SK-N-SH (cell line): ENCODE measurements around the gene ENDOD1. TPM values are rescaled to one million over a fixed set of nuclear protein-coding genes. Genes with fewer than 3 reads are reported as not detected.

ENCODE experiments used
- CTCF ChIA-PET: fragments of 300-600, 350-600 bp; formaldehyde crosslinking; extraction: SDS; loops from one replicate; lab custom pipeline; 2021; lab: Yijun Ruan, JAX
- POLR2A ChIA-PET: fragments of 350-600 bp; sonication (Branson Sonifier 250); formaldehyde crosslinking; extraction: SDS; loops from one replicate; lab custom pipeline; 2020; ENCODE audit warnings: antibody characterized with exemption, inconsistent platforms; lab: Yijun Ruan, JAX
- DNase-seq: peaks from one replicate; pipeline ENCODE4 v3.0.0; 2012
- H2AFZ ChIP-seq: fragments of 200-600 bp; sonication (generic); 2 replicates; pipeline ENCODE4 v1.8.1; 2016; ENCODE audit warnings: antibody characterized with exemption, mild to moderate bottlenecking, low read depth
- H3F3A ChIP-seq: fragments of 200-600 bp; sonication (generic); replicated peaks from 2 replicates; pipeline ENCODE3; 2016; ENCODE audit warnings: antibody characterized with exemption, mild to moderate bottlenecking; ENCODE audit not compliant: insufficient read depth
- H3K27ac ChIP-seq, 2 experiments: fragments of 200-500 bp in 1 of 2; fragments of 200-600 bp in 1 of 2; sonication (Bioruptor generic) in 1 of 2; sonication (generic), shearing (Covaris generic) in 1 of 2; 2 replicates each; pipeline versions ENCODE4 v1.5.1 to v1.6.1; 2014 to 2016; ENCODE audit warnings: low read depth in 2 of 2, inconsistent platforms in 1 of 2, low read length in 1 of 2, mild to moderate bottlenecking in 1 of 2, mixed read lengths in 1 of 2
- H3K27me3 ChIP-seq: fragments of 200-600 bp; sonication (generic), shearing (Covaris generic); 2 replicates; pipeline ENCODE4 v1.6.1; 2016; ENCODE audit warnings: mixed run types; ENCODE audit not compliant: insufficient read depth
- H3K36me3 ChIP-seq, 2 experiments: fragments of 200-500 bp in 1 of 2; fragments of 200-600 bp in 1 of 2; sonication (Bioruptor generic) in 1 of 2; sonication (generic) in 1 of 2; replicated peaks in 1 of 2; 2 replicates each; pipeline versions ENCODE3 to v1.5.1; 2014 to 2016; ENCODE audit warnings: low read length in 1 of 2, mild to moderate bottlenecking in 1 of 2; ENCODE audit not compliant: insufficient read depth in 2 of 2, control insufficient read depth in 1 of 2
- H3K4me1 ChIP-seq, 2 experiments: fragments of 200-500 bp in 1 of 2; fragments of 200-600 bp in 1 of 2; sonication (Bioruptor generic) in 1 of 2; sonication (generic), shearing (Covaris generic) in 1 of 2; 2 replicates each; pipeline versions ENCODE4 v1.5.1 to v1.6.1; 2014 to 2016; ENCODE audit warnings: low read depth in 1 of 2, low read length in 1 of 2, mixed run types in 1 of 2; ENCODE audit not compliant: insufficient read depth in 2 of 2, control insufficient read depth in 1 of 2
- H3K4me2 ChIP-seq: fragments of 200-600 bp; sonication (generic), shearing (Covaris generic); 2 replicates; pipeline ENCODE4 v1.6.1; 2017; ENCODE audit warnings: mixed run types
- H3K4me3 ChIP-seq, 2 experiments: fragments of 200-500 bp in 1 of 2; fragments of 200-600 bp in 1 of 2; sonication (Bioruptor generic) in 1 of 2; sonication (generic), shearing (Covaris generic) in 1 of 2; 2 replicates each; pipeline versions ENCODE4 v1.5.1 to v1.8.1; 2014 to 2016; ENCODE audit warnings: low read depth in 2 of 2, inconsistent platforms in 1 of 2, low read length in 1 of 2, mild to moderate bottlenecking in 1 of 2, mixed read lengths in 1 of 2, moderate library complexity in 1 of 2
- H3K79me2 ChIP-seq: fragments of 200-600 bp; sonication (generic); 2 replicates; pipeline ENCODE4 v1.8.1; 2017; ENCODE audit warnings: mild to moderate bottlenecking; ENCODE audit not compliant: insufficient read depth
- H3K9ac ChIP-seq: fragments of 200-600 bp; sonication (generic); 2 replicates; pipeline ENCODE4 v1.6.1; 2017; ENCODE audit warnings: mixed run types
- H3K9me2 ChIP-seq: fragments of 200-600 bp; sonication (generic); 2 replicates; pipeline ENCODE4 v1.6.1; 2017; ENCODE audit warnings: mixed run types
- H3K9me3 ChIP-seq: fragments of 200-600 bp; sonication (generic); 2 replicates; pipeline ENCODE4 v1.6.1; 2017; ENCODE audit warnings: mixed run types, mild to moderate bottlenecking, moderate library complexity
- H4K20me1 ChIP-seq: fragments of 200-600 bp; sonication (generic); 2 replicates; pipeline ENCODE4 v1.6.1; 2017; ENCODE audit warnings: mild to moderate bottlenecking, mixed run types; ENCODE audit not compliant: insufficient read depth
- CHD2 ChIP-seq: fragments of 150-350 bp; IDR thresholded peaks from 2 replicates; pipeline ENCODE4 v1.6.1; 2018; ENCODE audit warnings: low read length; ENCODE audit not compliant: partially characterized antibody
- CTCF ChIP-seq: fragments of 200-600 bp; sonication (generic); IDR thresholded peaks from 2 replicates; pipeline ENCODE4 v1.6.1; 2017; ENCODE audit warnings: antibody characterized with exemption, mild to moderate bottlenecking, moderate library complexity
- JUND ChIP-seq: IDR thresholded peaks from 2 replicates; pipeline ENCODE4 v1.4.0; 2012
- MAX ChIP-seq: IDR thresholded peaks from 2 replicates; pipeline ENCODE4 v1.4.0; 2012; ENCODE audit warnings: low read depth
- MEF2A ChIP-seq: IDR thresholded peaks from 2 replicates; pipeline ENCODE4 v1.4.0; 2012; ENCODE audit warnings: low read depth, borderline replicate concordance
- MXI1 ChIP-seq: IDR thresholded peaks from 2 replicates; pipeline ENCODE4 v1.6.1; 2012; ENCODE audit warnings: mild to moderate bottlenecking, low read depth, low read length, improper control_type of control experiment
- POLR2AphosphoS5 ChIP-seq: IDR thresholded peaks from 2 replicates; pipeline ENCODE4 v1.6.1; 2012; ENCODE audit warnings: low read depth, low read length
- REST ChIP-seq: IDR thresholded peaks from 2 replicates; pipeline ENCODE4 v1.6.1; 2012; ENCODE audit warnings: mild to moderate bottlenecking, low read depth, low read length, moderate library complexity
- RFX5 ChIP-seq: IDR thresholded peaks from 2 replicates; pipeline ENCODE4 v1.6.1; 2012; ENCODE audit warnings: mild to moderate bottlenecking, improper control_type of control experiment, low read length
- SMC3 ChIP-seq: IDR thresholded peaks from 2 replicates; pipeline ENCODE4 v1.6.1; 2012; ENCODE audit warnings: low read depth, low read length, improper control_type of control experiment
- WGBS: methylation state at CpG from one replicate; pipeline ENCODE4 v1.1.6; 2017; ENCODE audit warnings: low lambda C conversion rate; 5-methylcytosine and 5-hydroxymethylcytosine counted together
- polyA plus RNA-seq, 3 experiments: library from polyadenylated mRNA; depleted of rRNA; stranded (reverse); fragments of >200 nt; gene quantifications; 2 replicates each; pipeline ENCODE4 v1.2.3, GENCODE V29; 2012

The ENDOD1 gene
- polyA plus RNA-seq, 1 of the 3 experiments (the other 2 are of a cell fraction): 15.0 TPM

- Histone ChIP-seq H3K27ac (no peak overlapping the region), H4K20me1 (no peaks in the 10 kb centered on the region), H3F3A (peaks cover 13% of the 10 kb centered on the region), H2AFZ (no peak overlapping the region), H3K4me1 (peaks cover 6 to 8% of the 10 kb centered on the region in 2 experiments; a peak in 3 of 4 replicates), H3K9ac (no peak overlapping the region), H3K79me2 (peaks cover 24% of the 10 kb centered on the region), H3K4me3 (no peak overlapping the region), H3K9me2 (no peaks in the 10 kb centered on the region), H3K4me2 (no peak overlapping the region), H3K9me3 (no peaks in the 10 kb centered on the region), H3K27me3 (no peaks in the 10 kb centered on the region), H3K36me3 (peaks cover 12 to 16% of the 10 kb centered on the region in 2 experiments)
- ChIA-PET CTCF (interaction anchor here (0.8 to 1.7 kb wide), 6 partner anchors 8 to 695 kb away, joined by 3 to 6 read pairs (median 3); no protein-coding TSS in a partner anchor), POLR2A (interaction anchor here (1.4 kb wide), 1 partner anchor 18 kb away, joined by 3 read pairs; no protein-coding TSS in a partner anchor)
- no peak for TF ChIP-seq RFX5
- no peak for TF ChIP-seq SMC3
- no peak for TF ChIP-seq MAX
- no peak for TF ChIP-seq POLR2AphosphoS5
- TF ChIP-seq MEF2A: no peak
- no peak for TF ChIP-seq REST
- TF ChIP-seq CHD2: no peak
- no peak for TF ChIP-seq JUND
- no peak for TF ChIP-seq CTCF
- DNase-seq: no peak
Observed at GRCh38 chr11:95072948-95073347, 16.7 kb upstream of the ENDOD1 start.

GRCh38 chr11:95074792-95075563 is 14.7 kb upstream of the ENDOD1 start:
- H4K20me1 ChIP-seq: no peaks in the 10 kb centered on the region
- H3K36me3 ChIP-seq: peaks cover 11 to 12% of the 10 kb centered on the region in 2 experiments
- H3K9me2 ChIP-seq: no peaks in the 10 kb centered on the region
- H3F3A ChIP-seq: no peaks in the 10 kb centered on the region
- CTCF ChIA-PET: interaction anchor here (1.5 to 1.7 kb wide), 2 partner anchors 15 to 690 kb away, joined by 3 to 4 read pairs; partner anchors contain the start of gene ENDOD1
- peaks cover 3 to 7% of the 10 kb centered on the region in 2 experiments; a peak in 2 of 4 replicates for H3K4me1 ChIP-seq
- H3K27me3 ChIP-seq: no peaks in the 10 kb centered on the region
- no peak overlapping the region for H3K4me3 ChIP-seq
- no peak overlapping the region for H2AFZ ChIP-seq
- no peak overlapping the region for H3K27ac ChIP-seq
- H3K79me2 ChIP-seq: peaks cover 4% of the 10 kb centered on the region; the same call in 1 of the 2 replicates
- 59% methylated on average over 8 of the region's 8 CpGs for WGBS
- DNase-seq: no peak
- no peaks in the 10 kb centered on the region for H3K9me3 ChIP-seq
- TF ChIP-seq RFX5: no peak
- TF ChIP-seq MAX: no peak
- TF ChIP-seq MXI1: no peak
- POLR2A ChIA-PET: no interaction called here
- H3K4me2 ChIP-seq: no peak overlapping the region
- no peak overlapping the region for H3K9ac ChIP-seq
